GM19397 (cell line): ENCODE data around the gene ZCCHC3.
A peak's percentile ranks its signal among the peaks of the same experiment; 100 is the strongest.

Experiments used
- ATAC-seq: cut with Tn5 transposase; IDR thresholded peaks from one replicate; pipeline ENCODE4 v1.9.1; 2021; ENCODE audit warnings: mild to moderate bottlenecking, moderate library complexity; ENCODE audit not compliant: unreplicated experiment

ZCCHC3 gene

GRCh38 chr20:311609-312008 lies 14.2 kb downstream of the ZCCHC3 start:
- ATAC-seq = no peak

GRCh38 chr20:312067-312466 lies 14.7 kb downstream of the ZCCHC3 start:
- no peak for ATAC-seq

- no peak for ATAC-seq
Measured at GRCh38 chr20:312866-313265, 15.5 kb downstream of the ZCCHC3 start.

GRCh38 chr20:313402-313801 lies 16.0 kb downstream of the ZCCHC3 start:
- ATAC-seq = no peak

- ATAC-seq = no peak
Measured at GRCh38 chr20:313948-314347, 16.6 kb downstream of the ZCCHC3 start.

- ATAC-seq = no peak
Measured at GRCh38 chr20:316316-317068, 19.1 kb downstream of the ZCCHC3 start.

GRCh38 chr20:324177-325044 lies 27.0 kb downstream of the ZCCHC3 start:
- peak; percentile 57 for ATAC-seq

GRCh38 chr20:325045-325888 lies 27.9 kb downstream of the ZCCHC3 start, which contains the start of gene SOX12:
TSS of gene SOX12 (plus strand) at chr20:325552. CDS start at chr20:325925, 373 bp downstream.
- peak; percentile 67 for ATAC-seq

- ATAC-seq = no peak
Measured at GRCh38 chr20:325889-326644, 28.7 kb downstream of the ZCCHC3 start.

GRCh38 chr20:326645-327185 lies 29.3 kb downstream of the ZCCHC3 start:
- no peak for ATAC-seq

GRCh38 chr20:327186-328026 lies 30.0 kb downstream of the ZCCHC3 start:
- ATAC-seq = no peak

- no peak for ATAC-seq
Measured at GRCh38 chr20:328027-328974, 30.9 kb downstream of the ZCCHC3 start.

GRCh38 chr20:328975-329695 lies 31.8 kb downstream of the ZCCHC3 start:
- ATAC-seq = no peak

- ATAC-seq = no peak
Measured at GRCh38 chr20:329851-330232, 32.5 kb downstream of the ZCCHC3 start.

- no peak for ATAC-seq
Measured at GRCh38 chr20:330233-331149, 33.1 kb downstream of the ZCCHC3 start.

- no peak for ATAC-seq
Measured at GRCh38 chr20:334578-334977, 37.2 kb downstream of the ZCCHC3 start.
